IMR-90 (cell line): ENCODE results near the gene PVALEF. TPM values are rescaled to one million over a fixed set of nuclear protein-coding genes. Genes with fewer than 3 reads are reported as not detected.

Experiments used
- ATAC-seq: fragments of 200-7000 bp; cut with Tn5 transposase; 2 replicates; pipeline ENCODE4 v1.9.1; 2020; ENCODE audit warnings: low read depth, mild to moderate bottlenecking, moderate library complexity
- BruUV-seq: library from RNA; stranded (reverse); fragments of 400-500 nt; replicated peaks from 2 replicates; lab custom pipeline; 2021; lab: Mats Ljungman, UMichigan
- CTCF ChIA-PET: fragments of 300-600 bp; formaldehyde crosslinking; extraction: SDS; loops from one replicate; lab custom pipeline; 2021; ENCODE audit warnings: antibody characterized with exemption; lab: Yijun Ruan, JAX
- POLR2A ChIA-PET: fragments of 300-600 bp; sonication (Branson Sonifier 250); formaldehyde crosslinking; loops from one replicate; lab custom pipeline; 2022; ENCODE audit warnings: antibody characterized with exemption; ENCODE audit not compliant: unreplicated experiment; lab: Charles Lee
- DNase-seq: peaks from one replicate; pipeline ENCODE4 v3.0.0; 2013
- H2AFZ ChIP-seq: replicated peaks from 2 replicates; pipeline ENCODE3; 2013; ENCODE audit warnings: low read length, mild to moderate bottlenecking; ENCODE audit not compliant: poor library complexity
- H2AK5ac ChIP-seq: 2 replicates; pipeline ENCODE4 v1.6.1; 2013; ENCODE audit warnings: low read depth, low read length, inconsistent platforms
- H2AK9ac ChIP-seq: replicated peaks from 2 replicates; pipeline ENCODE3; 2013; ENCODE audit warnings: mild to moderate bottlenecking, low read depth, low read length, moderate library complexity; ENCODE audit not compliant: poor library complexity
- H2BK120ac ChIP-seq: 2 replicates; pipeline ENCODE4 v1.6.1; 2013; ENCODE audit warnings: low read depth, low read length, inconsistent platforms
- H2BK15ac ChIP-seq: 3 replicates; pipeline ENCODE4 v1.6.1; 2013; ENCODE audit warnings: low read depth, low read length, inconsistent platforms
- H2BK20ac ChIP-seq: 2 replicates; pipeline ENCODE4 v1.6.1; 2013; ENCODE audit warnings: low read depth, mild to moderate bottlenecking, inconsistent platforms, low read length, moderate library complexity
- H2BK5ac ChIP-seq: 2 replicates; pipeline ENCODE4 v1.6.1; 2013; ENCODE audit warnings: mild to moderate bottlenecking, low read depth, low read length, inconsistent platforms; ENCODE audit not compliant: poor library complexity, severe bottlenecking
- H3K14ac ChIP-seq: replicated peaks from 2 replicates; pipeline ENCODE4 v1.6.1; 2013; ENCODE audit warnings: low read depth, low read length, inconsistent platforms
- H3K18ac ChIP-seq: 2 replicates; pipeline ENCODE4 v1.6.1; 2013; ENCODE audit warnings: low read depth, low read length, control low read depth
- H3K23ac ChIP-seq: 2 replicates; pipeline ENCODE4 v1.6.1; 2013; ENCODE audit warnings: low read depth, low read length, inconsistent platforms
- H3K27ac ChIP-seq: 2 replicates; pipeline ENCODE4 v1.5.1; 2013; ENCODE audit warnings: mild to moderate bottlenecking, control low read depth, low read length; ENCODE audit not compliant: insufficient read depth
- H3K27me3 ChIP-seq: 2 replicates; pipeline ENCODE4 v1.6.1; 2013; ENCODE audit warnings: low read length; ENCODE audit not compliant: control insufficient read depth, insufficient read depth
- H3K36me3 ChIP-seq: 2 replicates; pipeline ENCODE4 v1.6.1; 2013; ENCODE audit warnings: low read length, mixed read lengths; ENCODE audit not compliant: control insufficient read depth, insufficient read depth
- H3K4ac ChIP-seq: 2 replicates; pipeline ENCODE4 v1.6.1; 2013; ENCODE audit warnings: low read depth, low read length, inconsistent platforms
- H3K4me1 ChIP-seq: 2 replicates; pipeline ENCODE4 v1.6.1; 2013; ENCODE audit warnings: low read length, mixed read lengths; ENCODE audit not compliant: control insufficient read depth, insufficient read depth
- H3K4me2 ChIP-seq: 2 replicates; pipeline ENCODE4 v1.6.1; 2013; ENCODE audit warnings: low read depth, mild to moderate bottlenecking, control low read depth, low read length, moderate library complexity
- H3K4me3 ChIP-seq: 2 replicates; pipeline ENCODE4 v1.5.1; 2013; ENCODE audit warnings: low read depth, mild to moderate bottlenecking, control low read depth, low read length, moderate library complexity; ENCODE audit not compliant: insufficient read depth
- H3K56ac ChIP-seq: 2 replicates; pipeline ENCODE4 v1.6.1; 2013; ENCODE audit warnings: low read length, inconsistent platforms; ENCODE audit not compliant: insufficient read depth; ENCODE audit errors: extremely low read depth
- H3K79me1 ChIP-seq, 2 experiments: 2 replicates each; pipeline ENCODE4 v1.6.1; 2013; ENCODE audit warnings: low read length in 2 of 2, inconsistent platforms in 1 of 2, low read depth in 1 of 2
- H3K9ac ChIP-seq: 2 replicates; pipeline ENCODE4 v1.6.1; 2013; ENCODE audit warnings: low read depth, low read length, control low read depth
- H3K9me1 ChIP-seq: 2 replicates; pipeline ENCODE4 v1.6.1; 2013; ENCODE audit warnings: low read length, inconsistent platforms; ENCODE audit not compliant: insufficient read depth
- H3K9me3 ChIP-seq: 2 replicates; pipeline ENCODE4 v1.6.1; 2013; ENCODE audit warnings: low read length; ENCODE audit not compliant: control insufficient read depth, insufficient read depth
- H4K20me1 ChIP-seq: 2 replicates; pipeline ENCODE4 v1.6.1; 2013; ENCODE audit warnings: low read length, inconsistent platforms; ENCODE audit not compliant: insufficient read depth
- H4K5ac ChIP-seq: 2 replicates; pipeline ENCODE4 v1.6.1; 2013; ENCODE audit warnings: mild to moderate bottlenecking, low read depth, low read length, control low read depth
- H4K8ac ChIP-seq, 2 experiments: 2 replicates each; pipeline ENCODE4 v1.6.1; 2013; ENCODE audit warnings: low read depth in 2 of 2, low read length in 2 of 2, control low read depth in 1 of 2, inconsistent platforms in 1 of 2
- H4K91ac ChIP-seq: 2 replicates; pipeline ENCODE4 v1.6.1; 2013; ENCODE audit warnings: low read depth, low read length, inconsistent platforms; ENCODE audit not compliant: insufficient read depth
- BHLHE40 ChIP-seq: fragments of 150-350 bp; IDR thresholded peaks from 2 replicates; pipeline ENCODE4 v1.6.1; 2016; ENCODE audit warnings: mild to moderate bottlenecking, low read depth, low read length
- CEBPB ChIP-seq: IDR thresholded peaks from 2 replicates; pipeline ENCODE4 v1.6.1; 2012; ENCODE audit warnings: low read depth, low read length, improper control_type of control experiment
- CHD1 ChIP-seq: IDR thresholded peaks from 2 replicates; pipeline ENCODE4 v1.6.1; 2012; ENCODE audit warnings: low read depth, low read length, improper control_type of control experiment
- CTCF ChIP-seq: conservative IDR thresholded peaks from 2 replicates; pipeline ENCODE4 v1.5.1; 2012; ENCODE audit warnings: mild to moderate bottlenecking, low read depth, low read length, improper control_type of control experiment
- ELK1 ChIP-seq: fragments of 150-350 bp; IDR thresholded peaks from 2 replicates; pipeline ENCODE4 v1.6.1; 2016; ENCODE audit warnings: low read depth, mild to moderate bottlenecking, low read length, moderate library complexity, borderline replicate concordance
- FOS ChIP-seq: fragments of 150-350 bp; IDR thresholded peaks from 2 replicates; pipeline ENCODE4 v1.6.1; 2016; ENCODE audit warnings: low read depth, low read length
- MAFK ChIP-seq: IDR thresholded peaks from 2 replicates; pipeline ENCODE4 v1.6.1; 2012; ENCODE audit warnings: low read depth, low read length, improper control_type of control experiment
- MAZ ChIP-seq: IDR thresholded peaks from 2 replicates; pipeline ENCODE4 v1.6.1; 2012; ENCODE audit warnings: low read depth, mild to moderate bottlenecking, low read length, improper control_type of control experiment, moderate library complexity, borderline replicate concordance
- MXI1 ChIP-seq: IDR thresholded peaks from 2 replicates; pipeline ENCODE4 v1.6.1; 2012; ENCODE audit warnings: low read depth, mild to moderate bottlenecking, low read length, moderate library complexity, borderline replicate concordance
- NFE2L2 ChIP-seq: fragments of 150-350 bp; IDR thresholded peaks from 2 replicates; pipeline ENCODE4 v1.6.1; 2016; ENCODE audit warnings: low read depth, mild to moderate bottlenecking, low read length
- POLR2A ChIP-seq: IDR thresholded peaks from 2 replicates; pipeline ENCODE4 v1.6.1; 2012; ENCODE audit warnings: mild to moderate bottlenecking, low read depth, low read length
- RAD21 ChIP-seq: IDR thresholded peaks from 2 replicates; pipeline ENCODE4 v1.6.1; 2012; ENCODE audit warnings: low read length, improper control_type of control experiment
- RCOR1 ChIP-seq: IDR thresholded peaks from 2 replicates; pipeline ENCODE4 v1.6.1; 2012; ENCODE audit warnings: mild to moderate bottlenecking, low read length, improper control_type of control experiment; ENCODE audit not compliant: insufficient replicate concordance
- RFX5 ChIP-seq: IDR thresholded peaks from 2 replicates; pipeline ENCODE4 v1.8.0; 2012; ENCODE audit warnings: low read depth, mild to moderate bottlenecking, low read length, moderate library complexity
- SMC3 ChIP-seq: fragments of 150-350 bp; IDR thresholded peaks from 2 replicates; pipeline ENCODE4 v1.6.1; 2016; ENCODE audit warnings: low read depth, mild to moderate bottlenecking, antibody characterized with exemption, low read length, moderate library complexity
- USF2 ChIP-seq: fragments of 150-350 bp; IDR thresholded peaks from 2 replicates; pipeline ENCODE4 v1.6.1; 2017; ENCODE audit warnings: mild to moderate bottlenecking, antibody characterized with exemption, low read length, low read depth
- WGBS, 2 experiments: methylation state at CpG; one replicate each; pipeline versions ENCODE4 v1.1.5 to v1.1.7; 2013; ENCODE audit warnings: missing lambda C conversion rate in 2 of 2; ENCODE audit not compliant: insufficient read length in 1 of 2; ENCODE audit errors: extremely low coverage in 2 of 2; 5-methylcytosine and 5-hydroxymethylcytosine counted together
- dilution Hi-C: fragments of 300-500 bp; cut with HindIII; formaldehyde crosslinking; loops from one replicate; pipeline ENCODE4 v1.14.3; 2018; ENCODE audit warnings: low sequenced_read_pairs; ENCODE audit not compliant: unreplicated experiment
- in situ Hi-C: fragments of 300-500 bp; cut with MboI; formaldehyde crosslinking; loops from 3 replicates; pipeline ENCODE4 v1.14.3; 2019; ENCODE audit warnings: low sequenced_read_pairs, inconsistent platforms, mixed read lengths
- intact Hi-C: fragments of 100-400 bp; cut with micrococcal nuclease; formaldehyde crosslinking; loops from 2 replicates; pipeline ENCODE4 v1.10.0; 2022
- polyA plus RNA-seq, 3 experiments: library from polyadenylated mRNA; depleted of rRNA; stranded (reverse); fragments of >200 nt; gene quantifications; 2 replicates each; pipeline ENCODE4 v1.2.3, GENCODE V29; 2012; ENCODE audit warnings: low replicate concordance in 1 of 3
- total RNA-seq: library from RNA; depleted of rRNA; stranded (reverse); fragments of >200 nt; gene quantifications from 2 replicates; pipeline ENCODE4 v1.2.3, GENCODE V29; 2012

The PVALEF gene
- total and polyA plus RNA-seq, 2 of the 4 experiments (the other 2 are of a cell fraction), result not detected

GRCh38 chr17:81138083-81138482 lies 27.2 kb upstream of the PVALEF start:
- H3K27me3 ChIP-seq, result peaks cover 13% of the 10 kb centered on the region; the same call in 1 of the 2 replicates
- peaks cover 3% of the 10 kb centered on the region; the same call in 1 of the 2 replicates for H3K9me1 ChIP-seq
- 84% methylated on average over 15 of the region's 15 CpGs; no CpG with 5 or more reads in 1 of the 2 experiments for WGBS, 2 experiments
- H4K20me1 ChIP-seq, result no peaks in the 10 kb centered on the region
- H3K9ac ChIP-seq, result no peak overlapping the region
- no peak overlapping the region for H2BK15ac ChIP-seq
- ChIA-PET CTCF (no interaction called here), POLR2A (no interaction called here)
- no peaks in the 10 kb centered on the region for H3K9me3 ChIP-seq
- H3K4ac ChIP-seq, result no peak overlapping the region
- no peak overlapping the region for H2AK5ac ChIP-seq
- TF ChIP-seq MAFK (no peak), SMC3 (no peak), CHD1 (no peak), CTCF (no peak), BHLHE40 (no peak), NFE2L2 (no peak), POLR2A (no peak), FOS (no peak), ELK1 (no peak), RAD21 (no peak), CEBPB (no peak), MAZ (no peak), USF2 (no peak), RFX5 (no peak), RCOR1 (no peak), MXI1 (no peak)
- intact Hi-C loops, result no loop called here
- H3K23ac ChIP-seq, result no peak overlapping the region
- H3K27ac ChIP-seq, result no peak overlapping the region
- no peak overlapping the region for H2BK5ac ChIP-seq
- H2AK9ac ChIP-seq, result no peak overlapping the region
- no peak overlapping the region for H3K14ac ChIP-seq
- no peak overlapping the region for H3K56ac ChIP-seq
- H3K4me2 ChIP-seq, result no peak overlapping the region
- H4K5ac ChIP-seq, result no peak overlapping the region
- H3K18ac ChIP-seq, result no peak overlapping the region
- no TSS peak for BruUV-seq
- H2AFZ ChIP-seq, result peak overlapping the region; percentile 32
- H2BK20ac ChIP-seq, result no peak overlapping the region
- no peak overlapping the region for H3K4me3 ChIP-seq
- no peaks in the 10 kb centered on the region for H3K79me1 ChIP-seq
- H2BK120ac ChIP-seq, result no peak overlapping the region
- DNase-seq, result no peak
- no peaks in the 10 kb centered on the region for H3K4me1 ChIP-seq
- no peak overlapping the region for H4K8ac ChIP-seq
- dilution Hi-C loops, result no loop called here
- ATAC-seq, result no peak
- H4K91ac ChIP-seq, result no peak overlapping the region
- in situ Hi-C loops, result no loop called here
- H3K36me3 ChIP-seq, result no peaks in the 10 kb centered on the region
